Epithelial cell of proximal tubule (primary cell): ENCODE results near the gene SOAT2. TPM values are rescaled to one million over a fixed set of nuclear protein-coding genes. Genes with fewer than 3 reads are reported as not detected.

Experiments used
- DNase-seq: peaks from one replicate; pipeline ENCODE4 v3.0.0-alpha.2; 2011; ENCODE audit warnings: low read depth
- H3K4me3 ChIP-seq: 2 replicates; pipeline ENCODE4 v1.5.1; 2011; ENCODE audit warnings: low read depth, mild to moderate bottlenecking, low read length
- CTCF ChIP-seq: conservative IDR thresholded peaks from 2 replicates; pipeline ENCODE4 v1.5.1; 2012; ENCODE audit warnings: low read depth, mild to moderate bottlenecking, low read length
- total RNA-seq: library from RNA; depleted of rRNA; stranded (reverse); fragments of >200 nt; gene quantifications from 2 replicates; pipeline ENCODE4 v1.2.3, GENCODE V29; 2015

SOAT2 gene
- total RNA-seq, 1 donor from 2014 or later: not detected

GRCh38 chr12:53057816-53058500, 45.3 kb upstream of the SOAT2 start:
- TF ChIP-seq CTCF: no peak
- DNase-seq: no peak

GRCh38 chr12:53058674-53059433, 44.4 kb upstream of the SOAT2 start:
- DNase-seq: no peak
- no peak for TF ChIP-seq CTCF
- H3K4me3 ChIP-seq: no peak overlapping the region

More at GRCh38 chr12:53057816-53058500, 45.3 kb upstream of the SOAT2 start:
- no peak overlapping the region for H3K4me3 ChIP-seq

- no peak for TF ChIP-seq CTCF
- DNase-seq: no peak
- no peak overlapping the region for H3K4me3 ChIP-seq
Observed at GRCh38 chr12:53059434-53060063, 43.7 kb upstream of the SOAT2 start.

GRCh38 chr12:53060064-53060720, 43.1 kb upstream of the SOAT2 start:
- no peak overlapping the region for H3K4me3 ChIP-seq
- TF ChIP-seq CTCF: no peak
- no peak for DNase-seq

- no peak overlapping the region for H3K4me3 ChIP-seq
- DNase-seq: no peak
- TF ChIP-seq CTCF: no peak
Observed at GRCh38 chr12:53060721-53061276, 42.5 kb upstream of the SOAT2 start.

GRCh38 chr12:53061404-53062010, 41.8 kb upstream of the SOAT2 start:
- TF ChIP-seq CTCF: peak; percentile 48
- DNase-seq: no peak

More at GRCh38 chr12:53061404-53062010, 41.8 kb upstream of the SOAT2 start:
- no peak overlapping the region for H3K4me3 ChIP-seq
